ENCODE data around the gene SPRY4. TPM values are rescaled to one million over a fixed set of nuclear protein-coding genes. Genes with fewer than 3 reads are reported as not detected.

Gene SPRY4
- total and polyA plus RNA-seq, 2 of the 13 experiments (the other 11 are each of a cell fraction or from before 2014, with no cell fraction given): 8.9 to 17.8 TPM

DNA sequence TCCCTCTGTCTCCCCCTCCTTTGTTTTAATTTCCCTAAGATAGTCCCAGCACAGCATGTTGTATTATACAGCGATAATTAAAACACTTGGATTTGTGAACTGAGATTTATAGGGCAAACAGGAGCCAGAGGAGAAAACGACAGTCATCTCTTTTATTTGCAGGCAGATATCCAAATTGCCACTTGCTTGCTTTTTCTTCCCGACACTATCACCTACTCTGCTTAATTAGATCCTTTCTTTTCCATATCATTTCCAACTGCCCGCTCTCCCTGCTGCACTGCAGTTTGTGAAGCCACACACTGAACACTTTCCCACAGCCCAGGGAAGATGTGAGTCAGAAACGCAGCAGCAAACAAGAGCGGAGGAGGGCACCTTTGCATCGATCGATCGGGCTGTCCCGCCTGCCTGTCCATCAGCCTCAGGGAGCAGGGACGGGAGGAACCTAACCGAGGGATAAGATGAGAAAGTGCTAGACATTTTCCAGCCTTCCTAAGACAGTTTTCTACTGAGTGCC is 35.8 kb upstream of the SPRY4 start (continued):
- TF ChIP-seq, protein P1, sequence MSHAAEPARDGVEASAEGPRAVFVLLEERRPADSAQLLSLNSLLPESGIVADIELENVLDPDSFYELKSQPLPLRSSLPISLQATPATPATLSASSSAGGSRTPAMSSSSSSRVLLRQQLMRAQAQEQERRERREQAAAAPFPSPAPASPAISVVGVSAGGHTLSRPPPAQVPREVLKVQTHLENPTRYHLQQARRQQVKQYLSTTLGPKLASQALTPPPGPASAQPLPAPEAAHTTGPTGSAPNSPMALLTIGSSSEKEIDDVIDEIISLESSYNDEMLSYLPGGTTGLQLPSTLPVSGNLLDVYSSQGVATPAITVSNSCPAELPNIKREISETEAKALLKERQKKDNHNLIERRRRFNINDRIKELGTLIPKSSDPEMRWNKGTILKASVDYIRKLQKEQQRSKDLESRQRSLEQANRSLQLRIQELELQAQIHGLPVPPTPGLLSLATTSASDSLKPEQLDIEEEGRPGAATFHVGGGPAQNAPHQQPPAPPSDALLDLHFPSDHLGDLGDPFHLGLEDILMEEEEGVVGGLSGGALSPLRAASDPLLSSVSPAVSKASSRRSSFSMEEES (CRISPR knock-in tag; IDR thresholded peaks at IDR 0.05): peak; percentile 50; the same call in 1 of the 2 replicates
- TF ChIP-seq ZBTB7B (CRISPR knock-in tag; IDR thresholded peaks at IDR 0.05): peak; percentile 48; the same call in 1 of the 2 replicates
- 0 out of 2 replicates have a peak, but pooled peaks have one; percentile 13 for TF ChIP-seq BHLHE40 (IDR thresholded peaks at IDR 0.05; ENCODE audit: low read length)
- TF ChIP-seq ZBTB38 (CRISPR knock-in tag; IDR thresholded peaks at IDR 0.05): peak; percentile 94
- TF ChIP-seq, protein P2, sequence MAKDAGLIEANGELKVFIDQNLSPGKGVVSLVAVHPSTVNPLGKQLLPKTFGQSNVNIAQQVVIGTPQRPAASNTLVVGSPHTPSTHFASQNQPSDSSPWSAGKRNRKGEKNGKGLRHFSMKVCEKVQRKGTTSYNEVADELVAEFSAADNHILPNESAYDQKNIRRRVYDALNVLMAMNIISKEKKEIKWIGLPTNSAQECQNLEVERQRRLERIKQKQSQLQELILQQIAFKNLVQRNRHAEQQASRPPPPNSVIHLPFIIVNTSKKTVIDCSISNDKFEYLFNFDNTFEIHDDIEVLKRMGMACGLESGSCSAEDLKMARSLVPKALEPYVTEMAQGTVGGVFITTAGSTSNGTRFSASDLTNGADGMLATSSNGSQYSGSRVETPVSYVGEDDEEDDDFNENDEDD (CRISPR knock-in tag; IDR thresholded peaks at IDR 0.05; ENCODE audit: borderline replicate concordance): peak; percentile 63; the same call in 1 of the 2 replicates
- peak; percentile 36; the same call in 1 of the 2 replicates for TF ChIP-seq ARID2 (CRISPR knock-in tag; IDR thresholded peaks at IDR 0.05; ENCODE audit: borderline replicate concordance)
- peak; percentile 83 for TF ChIP-seq ELF3 (CRISPR knock-in tag; IDR thresholded peaks at IDR 0.05)
- peak; percentile 56; the same call in 1 of the 2 replicates for TF ChIP-seq ZNF124 (CRISPR knock-in tag; IDR thresholded peaks at IDR 0.05)
- TF ChIP-seq FOXK2 (IDR thresholded peaks at IDR 0.05): no peak
- TF ChIP-seq ZNF567 (CRISPR knock-in tag; IDR thresholded peaks at IDR 0.05; ENCODE audit: borderline replicate concordance): no peak
- peak; percentile 85 for TF ChIP-seq DPF2 (CRISPR knock-in tag; IDR thresholded peaks at IDR 0.05; ENCODE audit: borderline replicate concordance, low read depth)
- TF ChIP-seq RBFOX2 (IDR thresholded peaks at IDR 0.05; ENCODE audit: low read depth, low read length): peak; percentile 60
- TF ChIP-seq ATF7-NPFF (CRISPR knock-in tag; IDR thresholded peaks at IDR 0.05; ENCODE audit: low read depth): 0 out of 2 replicates have a peak, but pooled peaks have one; percentile 44
- 0 out of 2 replicates have a peak, but pooled peaks have one; percentile 37 for TF ChIP-seq KDM4B (CRISPR knock-in tag; IDR thresholded peaks at IDR 0.05)
- TF ChIP-seq XRCC5 (optimal IDR thresholded peaks at IDR 0.05; ENCODE audit: low read length): peak; percentile 37
- TF ChIP-seq, protein P3, sequence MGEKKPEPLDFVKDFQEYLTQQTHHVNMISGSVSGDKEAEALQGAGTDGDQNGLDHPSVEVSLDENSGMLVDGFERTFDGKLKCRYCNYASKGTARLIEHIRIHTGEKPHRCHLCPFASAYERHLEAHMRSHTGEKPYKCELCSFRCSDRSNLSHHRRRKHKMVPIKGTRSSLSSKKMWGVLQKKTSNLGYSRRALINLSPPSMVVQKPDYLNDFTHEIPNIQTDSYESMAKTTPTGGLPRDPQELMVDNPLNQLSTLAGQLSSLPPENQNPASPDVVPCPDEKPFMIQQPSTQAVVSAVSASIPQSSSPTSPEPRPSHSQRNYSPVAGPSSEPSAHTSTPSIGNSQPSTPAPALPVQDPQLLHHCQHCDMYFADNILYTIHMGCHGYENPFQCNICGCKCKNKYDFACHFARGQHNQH (CRISPR knock-in tag; IDR thresholded peaks at IDR 0.05): peak; percentile 78; the same call in 1 of the 2 replicates
- TF ChIP-seq, protein P4, sequence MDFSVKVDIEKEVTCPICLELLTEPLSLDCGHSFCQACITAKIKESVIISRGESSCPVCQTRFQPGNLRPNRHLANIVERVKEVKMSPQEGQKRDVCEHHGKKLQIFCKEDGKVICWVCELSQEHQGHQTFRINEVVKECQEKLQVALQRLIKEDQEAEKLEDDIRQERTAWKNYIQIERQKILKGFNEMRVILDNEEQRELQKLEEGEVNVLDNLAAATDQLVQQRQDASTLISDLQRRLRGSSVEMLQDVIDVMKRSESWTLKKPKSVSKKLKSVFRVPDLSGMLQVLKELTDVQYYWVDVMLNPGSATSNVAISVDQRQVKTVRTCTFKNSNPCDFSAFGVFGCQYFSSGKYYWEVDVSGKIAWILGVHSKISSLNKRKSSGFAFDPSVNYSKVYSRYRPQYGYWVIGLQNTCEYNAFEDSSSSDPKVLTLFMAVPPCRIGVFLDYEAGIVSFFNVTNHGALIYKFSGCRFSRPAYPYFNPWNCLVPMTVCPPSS (IDR thresholded peaks at IDR 0.05): no peak
- TF ChIP-seq, protein P5, sequence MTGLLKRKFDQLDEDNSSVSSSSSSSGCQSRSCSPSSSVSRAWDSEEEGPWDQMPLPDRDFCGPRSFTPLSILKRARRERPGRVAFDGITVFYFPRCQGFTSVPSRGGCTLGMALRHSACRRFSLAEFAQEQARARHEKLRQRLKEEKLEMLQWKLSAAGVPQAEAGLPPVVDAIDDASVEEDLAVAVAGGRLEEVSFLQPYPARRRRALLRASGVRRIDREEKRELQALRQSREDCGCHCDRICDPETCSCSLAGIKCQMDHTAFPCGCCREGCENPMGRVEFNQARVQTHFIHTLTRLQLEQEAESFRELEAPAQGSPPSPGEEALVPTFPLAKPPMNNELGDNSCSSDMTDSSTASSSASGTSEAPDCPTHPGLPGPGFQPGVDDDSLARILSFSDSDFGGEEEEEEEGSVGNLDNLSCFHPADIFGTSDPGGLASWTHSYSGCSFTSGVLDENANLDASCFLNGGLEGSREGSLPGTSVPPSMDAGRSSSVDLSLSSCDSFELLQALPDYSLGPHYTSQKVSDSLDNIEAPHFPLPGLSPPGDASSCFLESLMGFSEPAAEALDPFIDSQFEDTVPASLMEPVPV (CRISPR knock-in tag; IDR thresholded peaks at IDR 0.05): no peak

All from HepG2 (cell line).